ENCODE data around the gene SND1.

The SND1 gene

GRCh38 chr7:128131731-128132130, 479.7 kb downstream of the SND1 start:
- peaks cover 12% of the 10 kb centered on the region for H3K4me1 Mint-ChIP-seq
- no peak overlapping the region for H3K27ac Mint-ChIP-seq
- H3K36me3 Mint-ChIP-seq: no peaks in the 10 kb centered on the region
- no peak overlapping the region for H3K4me3 Mint-ChIP-seq
- ATAC-seq: no peak
- H3K9me3 Mint-ChIP-seq: no peaks in the 10 kb centered on the region
- DNase-seq (ENCODE audit: low spot score in 2 of 2): no peak

- Mint-ChIP-seq H3K9me3 (no peaks in the 10 kb centered on the region), H3K4me1 (peaks cover 12% of the 10 kb centered on the region), H3K36me3 (no peaks in the 10 kb centered on the region), H3K4me3 (no peak overlapping the region), H3K27ac (no peak overlapping the region)
- ATAC-seq: no peak
- no peak for DNase-seq (ENCODE audit: low spot score in 2 of 2)
Measured at GRCh38 chr7:128132426-128133069, 480.6 kb downstream of the SND1 start.

GRCh38 chr7:128135159-128135514, 483.1 kb downstream of the SND1 start:
- peak overlapping the region; percentile 67 for H3K4me3 Mint-ChIP-seq
- peaks cover 12% of the 10 kb centered on the region for H3K4me1 Mint-ChIP-seq
- no peak for DNase-seq (ENCODE audit: low spot score in 2 of 2)
- H3K27ac Mint-ChIP-seq: peak overlapping the region; percentile 32
- no peaks in the 10 kb centered on the region for H3K36me3 Mint-ChIP-seq
- ATAC-seq: no peak
- H3K9me3 Mint-ChIP-seq: no peaks in the 10 kb centered on the region

- DNase-seq (ENCODE audit: low spot score in 2 of 2): peak; percentile 78 to 83
- H3K4me1 Mint-ChIP-seq: peaks cover 12% of the 10 kb centered on the region
- no peak overlapping the region for H3K27ac Mint-ChIP-seq
- ATAC-seq: peak; percentile 94
- peak overlapping the region; percentile 67 for H3K4me3 Mint-ChIP-seq
- H3K9me3 Mint-ChIP-seq: no peaks in the 10 kb centered on the region
- H3K36me3 Mint-ChIP-seq: no peaks in the 10 kb centered on the region
Measured at GRCh38 chr7:128135515-128136214, 483.7 kb downstream of the SND1 start.

- ATAC-seq: no peak
- H3K4me3 Mint-ChIP-seq: peak overlapping the region; percentile 67
- DNase-seq (ENCODE audit: low spot score in 2 of 2): no peak
- no peaks in the 10 kb centered on the region for H3K36me3 Mint-ChIP-seq
- H3K27ac Mint-ChIP-seq: no peak overlapping the region
- H3K4me1 Mint-ChIP-seq: peaks cover 12% of the 10 kb centered on the region
- H3K9me3 Mint-ChIP-seq: no peaks in the 10 kb centered on the region
Measured at GRCh38 chr7:128136215-128136597, 484.2 kb downstream of the SND1 start.

GRCh38 chr7:128137181-128137580, 485.2 kb downstream of the SND1 start:
- no peak overlapping the region for H3K27ac Mint-ChIP-seq
- no peaks in the 10 kb centered on the region for H3K36me3 Mint-ChIP-seq
- no peak overlapping the region for H3K4me3 Mint-ChIP-seq
- DNase-seq (ENCODE audit: low spot score in 2 of 2): no peak
- H3K4me1 Mint-ChIP-seq: peaks cover 12% of the 10 kb centered on the region
- no peaks in the 10 kb centered on the region for H3K9me3 Mint-ChIP-seq
- ATAC-seq: no peak

- Mint-ChIP-seq H3K36me3 (no peaks in the 10 kb centered on the region), H3K4me1 (peaks cover 10% of the 10 kb centered on the region), H3K4me3 (no peak overlapping the region), H3K27ac (no peak overlapping the region), H3K9me3 (peaks cover 3% of the 10 kb centered on the region)
- ATAC-seq (no peak), DNase-seq (ENCODE audit: low spot score in 2 of 2) (no peak)
Measured at GRCh38 chr7:128139406-128139805, 487.4 kb downstream of the SND1 start.

GRCh38 chr7:128141683-128142195, 489.7 kb downstream of the SND1 start:
- H3K27ac Mint-ChIP-seq: no peak overlapping the region
- ATAC-seq (no peak), DNase-seq (ENCODE audit: low spot score in 2 of 2) (no peak)
- H3K4me3 Mint-ChIP-seq: no peak overlapping the region
- H3K9me3 Mint-ChIP-seq: peaks cover 3% of the 10 kb centered on the region
- no peaks in the 10 kb centered on the region for H3K4me1 Mint-ChIP-seq
- H3K36me3 Mint-ChIP-seq: no peaks in the 10 kb centered on the region
